HG03064 (cell line): ENCODE results near the gene ACVR1C.

Experiments
- ATAC-seq: cut with Tn5 transposase; IDR thresholded peaks from one replicate; pipeline ENCODE4 v1.9.1; 2021; ENCODE audit warnings: low read depth; ENCODE audit not compliant: unreplicated experiment

The ACVR1C gene

DNA sequence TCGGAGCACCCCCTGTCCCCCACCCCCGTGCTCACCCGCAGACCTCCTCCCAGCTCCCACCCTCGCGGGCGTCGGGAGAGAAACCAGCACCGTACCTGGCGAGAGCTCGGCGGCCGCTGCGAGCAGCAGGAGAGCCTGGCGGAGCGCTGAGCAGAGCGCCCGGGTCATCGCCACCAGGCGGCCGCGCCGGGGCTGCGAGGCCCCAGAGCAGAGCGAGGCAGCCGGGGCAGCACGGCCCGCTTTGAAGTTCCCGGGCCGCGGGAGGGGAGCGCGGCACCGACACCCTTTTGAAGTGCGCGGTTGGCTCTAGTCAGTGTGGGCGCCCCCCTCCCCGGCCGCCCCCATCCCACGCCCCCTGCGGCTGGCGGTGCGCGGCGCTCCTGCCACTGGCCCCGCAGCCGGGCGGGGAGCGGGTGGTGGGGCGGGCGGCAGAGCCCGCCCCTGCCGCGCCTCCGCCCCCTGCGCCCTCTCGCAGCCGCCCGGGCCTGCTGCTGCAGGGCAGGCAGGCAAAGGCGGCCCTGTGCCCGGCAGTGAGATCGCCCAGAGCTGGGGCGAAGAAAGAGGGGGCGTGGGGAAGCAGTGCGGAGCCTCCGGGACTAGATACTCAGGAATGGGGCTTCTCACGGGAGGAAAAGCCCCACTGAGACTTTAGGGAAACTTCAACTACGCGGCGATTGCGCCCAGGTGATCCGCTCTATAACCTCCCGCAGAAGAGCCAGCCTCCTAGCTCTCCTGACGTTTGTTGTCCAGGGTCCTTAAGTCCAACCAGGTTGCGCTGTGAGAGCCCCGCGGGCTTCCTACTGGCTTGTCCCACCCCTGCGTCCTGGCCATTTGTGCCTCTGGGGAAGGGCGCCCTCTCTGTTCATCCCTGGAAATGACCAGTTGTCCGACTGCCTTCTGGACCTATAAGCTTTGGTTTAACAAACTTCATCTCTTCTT is at the start of gene ACVR1C:
Gene ACVR1C (minus strand): TSS at position 388 of the 939 bp plus-strand sequence. CDS start 220 bp downstream, at position 168.
- ATAC-seq = peak; percentile 76

DNA sequence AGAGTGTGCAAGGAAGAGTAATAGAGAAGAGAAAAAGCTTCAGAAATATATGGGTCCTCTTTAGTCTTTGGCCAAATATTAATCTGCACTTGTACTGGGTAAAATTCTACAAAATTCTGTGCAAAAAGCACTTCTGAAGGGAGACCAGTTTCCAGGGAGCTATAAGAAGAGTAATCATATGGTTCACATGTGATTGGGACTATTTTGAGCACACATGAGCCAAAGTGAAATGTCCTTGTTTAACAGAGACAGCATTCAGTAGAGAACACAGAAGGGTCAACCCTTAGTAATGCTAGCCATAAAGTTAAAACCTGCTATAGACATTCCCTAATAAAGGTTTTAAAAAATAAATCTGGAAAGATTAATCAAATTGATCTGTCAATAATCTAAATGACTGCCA is 49.3 kb upstream of the ACVR1C start:
- no peak for ATAC-seq

DNA sequence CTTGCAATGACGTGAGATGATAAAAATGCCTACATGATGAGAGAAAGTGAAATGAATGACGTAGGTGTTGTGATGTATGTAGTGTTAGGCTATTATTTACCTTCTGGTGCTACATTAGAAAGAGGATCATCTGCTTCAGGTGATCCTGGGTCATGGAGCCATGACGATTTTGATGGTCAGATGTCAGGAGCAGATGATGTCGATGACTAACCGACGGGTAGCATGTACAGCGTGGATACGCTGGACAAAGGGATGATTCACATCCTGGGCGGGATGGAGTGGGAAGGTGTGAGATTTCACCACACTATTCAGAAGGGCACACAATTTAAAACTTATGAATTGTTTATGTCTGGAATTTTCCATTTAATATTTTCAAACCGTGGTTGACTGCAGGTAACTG is 43.5 kb upstream of the ACVR1C start:
- no peak for ATAC-seq

DNA sequence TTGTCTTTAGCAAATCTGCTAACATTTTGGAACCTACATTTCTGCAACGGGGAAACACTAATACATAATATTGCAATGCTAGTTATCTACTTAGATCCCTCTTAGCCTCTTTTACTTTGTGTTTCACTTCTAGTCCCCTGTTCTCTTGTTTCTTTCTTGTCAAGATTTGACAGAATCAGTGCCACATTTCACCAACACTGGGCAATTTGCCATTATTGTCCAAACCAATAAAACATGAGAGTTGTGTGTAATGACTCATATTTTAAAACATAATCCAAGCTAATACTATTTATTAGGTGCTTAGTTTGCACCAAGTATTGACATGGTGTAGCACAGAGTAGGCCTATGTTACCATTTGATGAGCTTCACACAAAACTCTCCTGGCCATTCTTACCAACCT is 33.7 kb upstream of the ACVR1C start:
- ATAC-seq = no peak

DNA sequence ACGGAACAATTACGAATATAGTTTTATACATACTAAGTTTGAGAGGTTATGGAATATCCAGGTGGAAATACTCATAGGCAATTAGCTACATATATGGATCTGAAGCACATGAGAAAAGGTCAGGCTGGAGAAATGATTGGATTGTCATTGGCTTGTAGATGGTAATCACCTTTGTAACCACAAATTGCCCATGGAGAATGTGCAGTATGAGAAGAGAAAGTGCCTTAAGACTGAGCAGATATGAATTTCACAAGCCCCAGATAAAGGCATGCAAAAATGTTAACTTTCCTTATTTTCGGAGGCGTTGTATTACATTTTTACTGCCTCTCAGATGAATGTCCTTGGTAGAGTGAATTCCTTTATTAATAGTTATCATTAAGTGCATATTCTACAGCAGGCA is 33.1 kb upstream of the ACVR1C start:
- ATAC-seq = no peak

DNA sequence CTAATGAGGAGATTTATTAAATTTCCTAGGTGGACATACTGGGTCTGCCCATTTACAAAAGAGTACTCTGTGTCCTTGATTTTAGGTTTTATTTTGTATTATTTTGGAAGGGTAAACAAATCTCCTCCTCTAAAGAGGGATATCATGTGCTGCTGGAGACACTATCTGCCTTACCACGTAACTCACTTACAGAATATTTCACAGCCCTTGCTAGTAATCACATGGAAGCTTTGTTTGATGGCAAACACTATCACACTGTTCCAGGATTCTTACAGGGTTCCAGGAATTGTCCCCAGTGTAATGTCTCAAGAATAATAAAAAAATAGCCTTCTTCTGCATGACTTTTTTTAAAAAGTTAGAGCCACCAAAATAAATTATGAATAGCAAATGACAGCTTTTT is 29.2 kb upstream of the ACVR1C start:
- ATAC-seq = no peak

DNA sequence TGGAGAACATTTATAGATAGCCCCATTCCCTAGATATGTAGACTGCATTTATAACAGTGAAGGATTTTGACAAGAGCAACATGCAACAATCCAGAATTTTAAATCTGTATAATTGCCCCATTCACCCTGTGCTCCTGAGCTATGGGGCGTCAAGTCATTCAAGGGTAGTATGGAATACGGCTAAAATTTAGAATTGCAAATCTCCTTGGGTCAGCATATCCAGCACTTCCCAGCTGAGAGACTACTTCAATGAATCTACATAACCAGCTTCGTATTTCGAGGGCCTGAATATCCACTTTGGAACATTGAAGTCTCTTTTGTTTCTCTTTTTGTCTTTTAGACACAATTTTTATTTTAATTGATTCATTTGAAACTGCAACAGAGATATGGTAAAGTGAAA is 28.4 kb upstream of the ACVR1C start:
- no peak for ATAC-seq

DNA sequence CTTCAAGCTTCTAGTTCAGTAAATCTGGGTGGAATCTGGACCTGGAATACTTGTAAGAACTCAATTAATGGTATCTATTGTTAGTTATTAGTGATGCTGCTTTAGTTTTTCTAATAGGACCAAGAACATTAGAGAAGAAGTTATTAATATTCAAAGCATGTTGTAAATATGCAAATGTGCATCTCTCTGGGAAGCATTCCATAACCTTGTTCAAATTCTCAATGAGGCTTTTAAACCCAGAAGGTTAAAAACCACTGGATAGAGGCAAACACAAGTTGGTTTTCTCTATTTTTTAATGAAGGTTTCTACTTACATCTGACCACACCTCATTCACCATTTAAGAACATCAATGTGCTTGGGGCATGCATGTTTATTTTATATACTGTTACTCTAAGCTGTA is 16.1 kb upstream of the ACVR1C start:
- ATAC-seq = no peak

DNA sequence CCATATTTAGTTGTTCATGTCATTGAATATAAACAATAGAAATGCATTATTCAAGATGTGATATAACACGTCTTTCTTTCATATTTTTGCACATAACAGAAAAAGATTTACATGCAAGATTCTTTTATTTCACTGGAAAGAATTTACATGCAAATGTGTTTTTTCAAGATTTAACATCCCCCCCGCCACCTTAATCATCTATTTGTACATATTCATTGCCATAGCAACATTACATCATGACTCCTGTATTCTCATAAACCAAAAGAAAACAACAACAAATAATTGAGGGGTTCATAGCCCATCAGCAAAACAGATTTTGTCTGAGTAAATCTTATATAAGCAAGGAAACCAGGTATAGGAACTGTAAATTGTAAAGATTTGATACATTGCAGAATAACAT is 3.2 kb upstream of the ACVR1C start:
- ATAC-seq = no peak

DNA sequence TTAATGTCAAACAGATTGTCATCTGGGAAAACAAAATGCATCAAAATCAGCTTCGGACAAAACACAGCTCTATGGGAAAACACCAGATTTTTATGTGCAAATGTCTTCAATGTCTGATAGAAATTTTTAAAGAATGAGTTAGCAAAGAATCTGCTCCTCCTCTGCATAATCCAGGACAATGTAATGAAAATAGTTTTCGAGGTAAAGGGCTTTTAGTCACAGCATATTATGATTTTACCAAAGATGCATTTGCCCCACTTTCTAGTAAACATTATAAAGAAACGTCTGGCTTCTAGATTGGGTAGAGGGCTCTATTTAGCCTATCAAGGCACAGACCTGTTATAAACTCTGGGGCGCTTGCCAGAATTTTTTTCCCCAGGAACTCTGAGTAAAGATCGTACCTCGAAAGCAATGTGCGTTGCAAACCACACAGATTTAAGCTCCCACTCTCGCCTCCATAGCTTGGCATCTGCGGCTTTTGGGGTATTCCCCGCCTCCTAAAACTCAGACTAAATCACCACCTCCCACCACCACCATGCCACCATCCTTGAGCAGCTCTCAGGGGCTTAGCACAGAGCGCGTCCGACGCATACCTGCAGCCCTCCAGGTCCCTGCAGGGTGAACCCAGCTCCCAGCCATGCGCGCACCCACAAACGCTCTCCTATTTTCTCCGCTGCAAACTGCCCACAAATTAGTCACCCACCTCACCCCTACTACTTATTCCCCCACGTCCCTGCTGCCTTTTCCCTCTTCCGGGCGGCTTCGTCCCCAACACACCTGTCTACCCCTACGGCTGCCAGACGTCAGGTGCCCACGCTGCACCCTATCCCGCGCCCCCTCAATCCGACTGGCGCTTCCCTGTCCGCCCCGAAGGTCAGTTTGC is 829 bp downstream of the ACVR1C start:
- ATAC-seq = no peak

DNA sequence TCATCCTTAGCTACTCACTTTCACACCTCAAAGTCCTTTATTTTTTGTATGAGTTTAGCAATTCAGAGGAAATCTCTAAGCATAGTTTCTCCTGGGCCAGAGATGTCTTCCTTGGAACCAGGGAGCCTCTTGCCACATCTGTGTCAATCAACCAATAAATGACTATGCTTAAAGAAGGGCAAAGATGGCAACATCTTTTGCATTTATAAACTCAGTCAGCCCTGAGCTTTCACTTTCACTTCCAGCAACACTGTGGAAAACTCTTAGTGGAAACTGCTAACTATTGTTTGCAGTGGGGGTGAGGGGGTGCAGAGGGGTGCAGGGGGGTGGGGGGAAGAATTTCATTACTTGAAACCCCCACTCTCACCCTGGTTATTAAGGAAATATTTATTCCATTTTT is 3.4 kb downstream of the ACVR1C start:
- no peak for ATAC-seq

DNA sequence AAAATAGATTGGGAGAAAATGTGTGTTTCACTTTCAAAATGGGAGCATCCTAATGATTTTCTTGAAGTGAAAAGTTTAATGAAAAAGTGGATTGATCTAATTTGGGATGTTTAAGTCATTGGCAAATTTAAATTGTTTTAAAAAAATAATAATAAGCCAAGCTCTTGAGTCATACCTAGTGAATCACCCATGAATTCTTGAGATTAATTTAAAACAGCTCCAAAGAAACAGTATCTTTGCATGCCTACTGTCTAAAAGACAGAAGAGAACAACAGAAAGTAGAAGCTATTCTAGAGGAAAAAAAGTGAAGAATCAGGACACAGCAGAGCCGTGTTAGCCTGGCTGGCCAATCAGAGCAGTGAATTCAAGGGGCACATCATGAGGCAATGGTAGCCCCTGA is 7.7 kb downstream of the ACVR1C start:
- ATAC-seq = no peak

DNA sequence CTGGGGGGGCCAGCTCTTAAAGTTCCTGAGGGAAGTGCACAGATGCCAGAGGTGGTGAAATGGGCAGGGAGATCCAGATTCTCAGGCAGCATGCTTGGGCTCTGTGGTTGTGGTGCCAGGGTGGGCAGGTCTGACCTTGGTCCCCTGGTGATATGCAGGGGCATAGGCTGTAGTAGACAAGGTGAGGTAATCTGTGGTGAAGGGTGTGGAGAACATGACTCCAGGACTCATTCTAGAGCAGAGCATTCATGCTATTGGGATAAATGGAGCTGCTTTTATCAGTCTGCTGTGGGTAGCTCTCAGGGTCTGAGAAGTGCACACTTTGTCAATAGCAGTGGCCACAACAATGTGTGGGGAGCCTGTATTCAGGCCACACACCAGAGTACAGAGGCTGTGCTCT is 16.9 kb downstream of the ACVR1C start:
- ATAC-seq = no peak

DNA sequence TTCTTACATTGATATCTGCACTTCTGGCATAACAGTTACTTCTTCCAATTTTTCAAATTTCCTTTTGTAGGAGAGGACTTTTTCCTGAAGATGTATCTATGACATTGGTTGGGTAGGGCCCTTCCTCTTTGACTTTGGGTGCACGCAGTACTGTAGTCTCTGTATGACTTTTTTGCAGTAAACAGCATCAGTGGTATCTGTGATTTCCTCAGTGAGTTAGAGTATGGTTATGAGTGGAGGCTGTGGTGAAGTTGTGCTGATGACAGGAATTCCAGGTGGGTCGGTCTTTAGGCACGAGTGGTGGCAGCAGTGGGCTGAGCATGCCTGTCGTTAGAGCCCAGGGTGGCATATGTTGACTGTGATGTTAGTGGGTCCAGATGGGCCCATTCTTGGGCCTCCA is 17.6 kb downstream of the ACVR1C start:
- no peak for ATAC-seq

DNA sequence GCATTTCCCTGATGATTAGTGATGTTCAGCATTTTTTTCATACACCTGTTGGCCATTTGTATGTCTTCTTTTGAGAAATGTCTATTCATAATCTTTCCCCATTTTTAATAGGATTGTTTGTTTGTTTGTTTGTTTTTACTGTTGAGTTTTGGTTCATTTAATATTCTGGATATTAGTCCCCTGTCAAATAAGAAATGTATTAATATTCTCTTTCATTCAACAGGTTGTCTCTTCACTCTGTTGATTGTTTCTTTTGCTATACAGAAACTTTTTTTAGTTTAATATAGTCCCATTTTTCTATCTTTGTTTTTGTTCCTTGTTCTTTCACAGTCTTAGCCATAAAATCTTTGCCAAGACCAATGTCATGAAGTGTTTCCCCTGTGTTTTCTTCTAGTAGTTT is 22.1 kb downstream of the ACVR1C start:
- no peak for ATAC-seq

DNA sequence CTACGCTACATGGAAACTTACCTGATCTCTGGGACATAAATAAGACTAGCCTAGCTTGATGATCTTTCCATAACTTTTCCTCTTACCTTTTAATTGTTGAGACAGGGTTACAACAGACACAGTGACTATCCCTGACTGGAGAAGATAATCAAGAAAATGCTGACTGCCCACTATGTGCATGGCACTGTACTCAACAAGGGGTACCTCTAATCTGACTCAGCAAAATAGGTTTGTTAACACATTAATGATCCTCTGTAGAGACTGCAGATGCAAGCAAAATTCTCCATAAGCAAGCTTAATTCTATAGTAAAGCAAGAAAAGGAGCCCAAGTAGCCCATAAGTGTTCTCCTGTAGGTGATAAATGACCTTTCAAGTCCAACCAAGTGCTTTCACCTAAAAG is 25.5 kb downstream of the ACVR1C start:
- no peak for ATAC-seq

DNA sequence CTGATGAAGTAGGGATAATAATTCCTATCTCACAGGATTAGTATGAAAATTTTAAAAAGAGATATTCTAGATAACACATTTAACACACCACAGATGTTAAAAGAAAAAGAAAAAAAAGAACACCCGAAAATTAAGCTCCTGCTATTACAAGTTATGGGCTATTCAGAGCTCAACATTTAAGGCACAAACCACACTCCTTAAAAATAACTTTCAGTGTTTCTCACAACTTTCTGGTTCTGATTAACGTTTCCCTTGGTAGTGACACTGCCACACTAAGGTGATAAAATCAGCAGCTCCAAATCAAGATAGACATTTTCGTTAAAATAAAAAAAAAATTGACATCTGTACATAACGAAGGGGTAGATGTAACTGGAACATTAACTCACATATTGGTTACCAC is 26.9 kb downstream of the ACVR1C start:
- ATAC-seq = no peak

DNA sequence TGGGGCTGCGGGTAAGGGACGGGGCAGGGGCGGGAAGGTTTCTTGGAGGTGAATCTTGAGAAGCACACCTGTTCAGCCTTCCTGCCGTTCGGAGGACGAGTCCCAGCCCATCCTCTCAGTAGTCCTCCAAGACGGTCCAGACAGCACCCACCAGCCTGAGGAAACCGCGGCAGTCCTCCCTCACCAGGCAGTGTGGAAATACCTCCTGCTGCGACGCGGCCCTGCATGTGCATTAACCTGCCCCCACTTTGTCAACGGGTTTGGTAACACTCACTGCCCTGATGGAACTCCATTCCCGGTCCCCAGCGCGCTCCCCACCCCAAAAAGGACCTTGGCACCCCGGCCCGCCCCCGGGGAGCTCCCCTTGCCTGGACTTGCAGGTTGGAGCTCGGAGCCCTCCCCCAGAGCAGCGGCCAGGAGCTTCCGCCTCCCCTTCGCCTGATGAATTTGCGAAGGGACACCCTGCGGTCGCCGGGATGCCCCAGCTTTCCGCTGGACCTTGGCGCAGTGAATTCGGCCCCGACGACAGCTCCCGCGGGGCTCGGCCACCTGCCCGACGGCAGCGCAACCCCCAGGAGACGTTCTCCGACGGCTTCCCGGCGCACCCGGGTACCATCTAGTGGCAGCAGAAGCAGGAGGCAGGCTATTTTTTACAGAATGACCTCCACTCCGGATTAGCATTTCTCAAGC is 31.5 kb downstream of the ACVR1C start:
- ATAC-seq = no peak

DNA sequence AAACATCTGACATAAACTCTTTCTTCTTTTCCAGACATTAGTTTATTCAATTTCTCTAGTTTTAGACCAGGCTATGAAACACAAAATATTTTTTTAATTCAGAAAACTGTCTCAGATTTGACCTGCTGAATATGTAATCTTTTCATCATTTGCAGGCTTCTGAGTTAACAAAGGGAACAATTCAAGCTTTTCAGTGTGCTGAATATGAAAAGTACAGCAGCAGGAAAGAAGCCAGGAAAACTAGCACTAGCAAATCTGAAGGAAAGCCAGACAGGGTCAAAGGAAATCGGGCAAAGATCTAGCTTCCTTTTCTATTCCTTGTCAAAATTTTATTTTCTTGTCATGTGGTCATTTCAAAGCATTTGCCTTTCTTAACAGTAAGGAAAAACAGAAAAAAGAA is 35.3 kb downstream of the ACVR1C start:
- ATAC-seq = no peak

DNA sequence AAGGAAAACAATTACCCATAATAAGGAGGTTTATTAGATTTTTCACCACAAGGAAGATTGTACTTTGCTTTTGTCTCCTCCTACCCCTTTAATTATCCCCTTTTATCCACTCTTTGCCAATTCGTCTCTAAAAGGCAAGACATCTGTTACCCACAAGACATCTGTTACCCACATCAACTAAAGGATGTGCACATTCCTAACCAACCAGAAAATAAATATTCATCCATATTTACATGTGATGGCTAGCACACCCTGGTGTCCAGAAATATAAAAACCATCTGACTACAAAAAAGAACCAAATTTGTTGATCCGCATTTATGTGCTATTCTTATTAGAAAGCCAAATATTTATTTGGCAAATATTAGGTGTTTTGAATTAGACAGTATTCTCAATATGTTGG is 35.7 kb downstream of the ACVR1C start:
- no peak for ATAC-seq

DNA sequence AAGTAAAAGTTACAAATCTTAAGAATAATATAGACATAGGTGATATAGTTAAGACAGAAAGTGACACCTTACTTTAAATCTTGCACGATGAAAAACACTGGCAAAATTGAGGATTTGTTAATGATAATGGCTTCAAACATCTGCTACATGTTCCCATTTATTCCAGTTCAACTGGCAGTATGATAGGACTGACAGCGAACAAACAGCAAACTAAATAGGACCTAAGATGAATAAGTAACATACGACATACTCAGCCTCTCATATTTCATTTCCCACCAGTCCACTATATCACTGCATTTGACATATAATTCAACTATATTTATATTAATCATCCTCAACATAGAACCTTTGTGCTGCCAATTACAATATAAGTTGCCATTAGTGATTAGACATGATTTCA is 36.3 kb downstream of the ACVR1C start:
- no peak for ATAC-seq
